Upper lobe of left lung (tissue), 6 donors: ENCODE results near the gene DOCK10. TPM values are rescaled to one million over a fixed set of nuclear protein-coding genes. Genes with fewer than 3 reads are reported as not detected.

Experiments used
- ATAC-seq, 2 donors: fragments of 200-7000 bp; cut with Tn5 transposase; one replicate each; pipeline ENCODE4 v1.9.1; 2022; ENCODE audit warnings: mild to moderate bottlenecking in 2 of 2, moderate library complexity in 2 of 2; ENCODE audit not compliant: low FRiP score in 2 of 2
- DNase-seq, 2 donors: peaks; one replicate each; pipeline ENCODE4 v3.0.0-alpha.2; 2019 to 2020
- H3K27ac ChIP-seq, 4 donors: fragments of 200-600 bp; sonication (generic); one replicate each; pipeline ENCODE4 v1.5.1; 2016 to 2019
- H3K27me3 ChIP-seq, 4 donors: fragments of 200-600 bp; sonication (generic); one replicate each; pipeline ENCODE4 v1.5.1; 2017 to 2019
- H3K36me3 ChIP-seq, 4 donors: fragments of 200-600 bp; sonication (generic); one replicate each; pipeline ENCODE4 v1.5.1; 2016 to 2019
- H3K4me1 ChIP-seq, 4 donors: fragments of 200-600 bp; sonication (generic); one replicate each; pipeline ENCODE4 v1.5.1; 2018 to 2019
- H3K4me3 ChIP-seq, 4 donors: fragments of 200-600 bp; sonication (generic); one replicate each; pipeline ENCODE4 v1.5.1; 2017 to 2019; ENCODE audit warnings: mild to moderate bottlenecking in 2 of 4, moderate library complexity in 1 of 4
- H3K9me3 ChIP-seq, 4 donors: fragments of 200-600 bp; sonication (generic); one replicate each; pipeline ENCODE4 v1.5.1; 2018 to 2019
- EP300 ChIP-seq, 4 donors: sonication (generic); formaldehyde crosslinking; IDR thresholded peaks; one replicate each; pipeline ENCODE4 v1.5.1; 2017; ENCODE audit warnings: antibody characterized with exemption in 4 of 4, control low read depth in 2 of 4
- POLR2A ChIP-seq, 4 donors: fragments of 450-650 bp; IDR thresholded peaks; one replicate each; pipeline ENCODE4 v1.5.1; 2016 to 2017; ENCODE audit warnings: antibody characterized with exemption in 4 of 4, mild to moderate bottlenecking in 2 of 4
- POLR2AphosphoS5 ChIP-seq, 2 donors: sonication (generic); formaldehyde crosslinking; IDR thresholded peaks; one replicate each; pipeline ENCODE4 v1.5.1; 2017; ENCODE audit warnings: antibody characterized with exemption in 2 of 2
- WGBS, 2 donors: methylation state at CpG; one replicate each; pipeline ENCODE4 v1.1.5; 2017 to 2018; 5-methylcytosine and 5-hydroxymethylcytosine counted together
- total RNA-seq, 6 donors: library from RNA; depleted of rRNA in 4 of 6; stranded (reverse); fragments of >200 nt in 4 of 6; gene quantifications; one replicate each; pipeline versions ENCODE4 v1.1.0 to v1.2.1, GENCODE V29; 2016 to 2021
- TF ChIP-seq, protein P1 (sequence below), 6 experiments: fragments of 450-650 bp in 4 of 6; fragments of 200-600 bp in 2 of 6; sonication (generic) in 2 of 6; IDR thresholded peaks; one replicate each; pipeline ENCODE4 v1.5.1; 2016 to 2019; ENCODE audit warnings: antibody characterized with exemption in 6 of 6
- donor health status: DM: no; HTN: no; CAD: no; lungs with moderate emphysema.
- donor health status: DM: no; HTN: yes; CAD: no; lungs with severe emphysema.

DOCK10 gene
- total RNA-seq, 6 donors from 2014 or later, result 17.6 to 127 (median 39.9) TPM

GRCh38 chr2:224885836-224886547 lies 156.3 kb downstream of the DOCK10 start:
- WGBS, 2 donors, result 71 to 72% methylated on average over 9 of the region's 9 CpGs
- H3K4me3 ChIP-seq, result no peak overlapping the region
- ATAC-seq (peak in 1 of 2 donors; percentile 19), DNase-seq (no peak)
- no peak overlapping the region for H3K27ac ChIP-seq
- H3K9me3 ChIP-seq, result no peaks in the 10 kb centered on the region
- peaks cover 0 to 8% (median 2%) of the 10 kb centered on the region in 4 donors for H3K4me1 ChIP-seq
- H3K36me3 ChIP-seq, result peaks cover 0 to 2% (median 0%) of the 10 kb centered on the region in 4 donors
- H3K27me3 ChIP-seq, result no peaks in the 10 kb centered on the region
- TF ChIP-seq POLR2A (IDR thresholded peaks at IDR 0.05) (no peak), POLR2AphosphoS5 (IDR thresholded peaks at IDR 0.05) (no peak), EP300 (IDR thresholded peaks at IDR 0.05) (no peak)
- TF ChIP-seq, protein P1, sequence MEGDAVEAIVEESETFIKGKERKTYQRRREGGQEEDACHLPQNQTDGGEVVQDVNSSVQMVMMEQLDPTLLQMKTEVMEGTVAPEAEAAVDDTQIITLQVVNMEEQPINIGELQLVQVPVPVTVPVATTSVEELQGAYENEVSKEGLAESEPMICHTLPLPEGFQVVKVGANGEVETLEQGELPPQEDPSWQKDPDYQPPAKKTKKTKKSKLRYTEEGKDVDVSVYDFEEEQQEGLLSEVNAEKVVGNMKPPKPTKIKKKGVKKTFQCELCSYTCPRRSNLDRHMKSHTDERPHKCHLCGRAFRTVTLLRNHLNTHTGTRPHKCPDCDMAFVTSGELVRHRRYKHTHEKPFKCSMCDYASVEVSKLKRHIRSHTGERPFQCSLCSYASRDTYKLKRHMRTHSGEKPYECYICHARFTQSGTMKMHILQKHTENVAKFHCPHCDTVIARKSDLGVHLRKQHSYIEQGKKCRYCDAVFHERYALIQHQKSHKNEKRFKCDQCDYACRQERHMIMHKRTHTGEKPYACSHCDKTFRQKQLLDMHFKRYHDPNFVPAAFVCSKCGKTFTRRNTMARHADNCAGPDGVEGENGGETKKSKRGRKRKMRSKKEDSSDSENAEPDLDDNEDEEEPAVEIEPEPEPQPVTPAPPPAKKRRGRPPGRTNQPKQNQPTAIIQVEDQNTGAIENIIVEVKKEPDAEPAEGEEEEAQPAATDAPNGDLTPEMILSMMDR (IDR thresholded peaks at IDR 0.05), result no peak

DNA sequence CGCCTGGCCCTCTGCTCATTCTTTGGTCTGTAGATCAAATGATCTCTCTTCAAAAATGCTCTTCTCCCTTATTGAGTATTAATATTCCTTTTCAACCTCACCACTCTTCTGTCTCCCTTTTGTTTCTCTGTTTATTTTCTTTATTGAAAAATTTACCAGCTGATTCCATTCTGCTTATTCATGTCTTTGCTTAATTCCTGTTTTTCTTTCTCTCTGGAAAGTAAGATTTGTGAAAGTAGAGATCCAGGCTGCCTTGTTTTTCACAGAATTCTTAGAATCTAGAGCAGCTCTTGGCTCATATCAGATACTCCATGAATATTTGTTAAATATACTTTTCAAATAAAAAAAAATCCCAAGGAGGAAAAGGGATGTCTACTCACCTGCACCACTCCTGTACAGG lies 157.0 kb downstream of the DOCK10 start:
- H3K27ac ChIP-seq, result no peak overlapping the region
- ATAC-seq (no peak), DNase-seq (no peak)
- no peaks in the 10 kb centered on the region for H3K27me3 ChIP-seq
- no peak overlapping the region for H3K4me3 ChIP-seq
- no peak for TF ChIP-seq EP300 (IDR thresholded peaks at IDR 0.05)
- no peak for TF ChIP-seq POLR2AphosphoS5 (IDR thresholded peaks at IDR 0.05)
- TF ChIP-seq, protein P1 (IDR thresholded peaks at IDR 0.05), result no peak
- no peak for TF ChIP-seq POLR2A (IDR thresholded peaks at IDR 0.05)
- H3K36me3 ChIP-seq, result peaks cover 0 to 2% (median 0%) of the 10 kb centered on the region in 4 donors
- H3K4me1 ChIP-seq, result peaks cover 0 to 8% (median 2%) of the 10 kb centered on the region in 4 donors
- H3K9me3 ChIP-seq, result no peaks in the 10 kb centered on the region
- WGBS, 2 donors, result 100% methylated on average over 1 of the region's 1 CpG

DNA sequence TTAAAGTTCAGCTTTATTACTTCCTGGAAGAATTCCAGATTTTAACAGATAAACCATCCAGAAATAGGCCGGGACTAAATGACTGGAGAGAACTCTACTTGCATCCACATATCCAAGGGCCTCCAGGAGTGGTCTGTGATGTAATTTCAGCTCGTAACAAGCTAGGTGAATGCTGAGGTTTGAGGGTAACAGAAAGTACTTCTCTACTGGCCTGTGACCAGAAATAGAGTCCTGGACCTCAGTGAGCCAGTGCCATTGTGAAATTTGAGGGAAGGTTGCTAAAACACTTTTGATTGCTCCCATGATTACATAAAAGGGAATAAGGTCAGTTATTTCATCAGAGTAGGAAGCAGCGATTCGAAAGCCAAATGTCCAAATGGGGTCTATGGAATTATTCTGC lies 158.1 kb downstream of the DOCK10 start:
- H3K4me1 ChIP-seq, result peaks cover 0 to 8% (median 2%) of the 10 kb centered on the region in 4 donors
- H3K27ac ChIP-seq, result no peak overlapping the region
- H3K36me3 ChIP-seq, result peaks cover 0 to 2% (median 0%) of the 10 kb centered on the region in 4 donors
- 38 to 48% methylated on average over 4 of the region's 4 CpGs for WGBS, 2 donors
- ATAC-seq (peak; percentile 56 to 77), DNase-seq (peak in 1 of 2 donors; percentile 74)
- no peaks in the 10 kb centered on the region for H3K9me3 ChIP-seq
- no peaks in the 10 kb centered on the region for H3K27me3 ChIP-seq
- H3K4me3 ChIP-seq, result no peak overlapping the region
- TF ChIP-seq EP300 (IDR thresholded peaks at IDR 0.05) (peak in 2 of 4 donors; percentile 16 to 87), POLR2A (IDR thresholded peaks at IDR 0.05) (no peak), POLR2AphosphoS5 (IDR thresholded peaks at IDR 0.05) (peak; percentile 37 to 44)
- TF ChIP-seq, protein P1 (IDR thresholded peaks at IDR 0.05), result no peak

DNA sequence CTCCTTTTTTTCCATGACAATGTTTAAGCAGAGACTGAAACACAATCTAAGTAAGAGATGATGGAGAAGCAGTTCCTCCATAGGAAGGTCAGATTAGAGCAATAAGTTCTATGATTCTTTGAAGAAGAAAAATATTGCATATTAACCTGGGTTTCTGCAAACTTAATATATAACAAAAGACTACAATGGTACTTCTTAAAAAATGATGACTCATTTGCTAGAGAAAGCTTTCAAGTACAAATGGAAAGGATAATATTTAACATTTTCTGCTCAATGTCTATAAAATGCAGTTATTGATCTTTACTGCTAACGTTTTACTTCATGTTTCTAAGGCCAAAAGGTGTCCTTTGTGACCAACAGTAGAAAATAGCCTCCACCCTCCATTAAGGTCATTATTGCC lies 158.6 kb downstream of the DOCK10 start:
- TF ChIP-seq EP300 (IDR thresholded peaks at IDR 0.05), result no peak
- TF ChIP-seq POLR2A (IDR thresholded peaks at IDR 0.05), result no peak
- TF ChIP-seq POLR2AphosphoS5 (IDR thresholded peaks at IDR 0.05), result no peak
- TF ChIP-seq, protein P1 (IDR thresholded peaks at IDR 0.05), result no peak
- no peak for DNase-seq
- H3K9me3 ChIP-seq, result no peaks in the 10 kb centered on the region
- peaks cover 0 to 2% (median 0%) of the 10 kb centered on the region in 4 donors for H3K36me3 ChIP-seq
- ATAC-seq, result no peak
- no peak overlapping the region for H3K27ac ChIP-seq
- H3K27me3 ChIP-seq, result no peaks in the 10 kb centered on the region
- WGBS, 2 donors, result 56 to 59% methylated on average over 1 of the region's 1 CpG
- H3K4me1 ChIP-seq, result peaks cover 0 to 8% (median 2%) of the 10 kb centered on the region in 4 donors
- H3K4me3 ChIP-seq, result no peak overlapping the region

- DNase-seq, result no peak
- Histone ChIP-seq H3K9me3 (no peaks in the 10 kb centered on the region), H3K27ac (no peak overlapping the region), H3K27me3 (no peaks in the 10 kb centered on the region), H3K36me3 (peaks cover 0 to 2% (median 0%) of the 10 kb centered on the region in 4 donors), H3K4me3 (no peak overlapping the region), H3K4me1 (peaks cover 0 to 8% (median 2%) of the 10 kb centered on the region in 4 donors)
- ATAC-seq, result no peak
- no peak for TF ChIP-seq POLR2AphosphoS5 (IDR thresholded peaks at IDR 0.05)
- TF ChIP-seq, protein P1 (IDR thresholded peaks at IDR 0.05), result no peak
- TF ChIP-seq EP300 (IDR thresholded peaks at IDR 0.05), result no peak
- no peak for TF ChIP-seq POLR2A (IDR thresholded peaks at IDR 0.05)
- WGBS, 2 donors, result 91 to 98% methylated on average over 6 of the region's 6 CpGs
Measured at GRCh38 chr2:224883172-224883516, 159.1 kb downstream of the DOCK10 start.
